HG02798 (cell line): Measurements from ENCODE around the gene CWF19L1.
"Not testable (repeated sequence)": the region's sequence is repeated elsewhere in the genome, so short reads cannot be mapped to it uniquely, and the experiment has no call there.

Experiments
- ATAC-seq: cut with Tn5 transposase; IDR thresholded peaks from one replicate; pipeline ENCODE4 v1.9.1; 2021; ENCODE audit warnings: mild to moderate bottlenecking; ENCODE audit not compliant: unreplicated experiment, poor library complexity

The CWF19L1 gene

GRCh38 chr10:100267239-100268104, at the start of gene CWF19L1:
TSS of gene CWF19L1 (minus strand) at chr10:100267638. CDS start at chr10:100267593, 45 bp downstream.
- ATAC-seq, result peak; percentile 76

DNA sequence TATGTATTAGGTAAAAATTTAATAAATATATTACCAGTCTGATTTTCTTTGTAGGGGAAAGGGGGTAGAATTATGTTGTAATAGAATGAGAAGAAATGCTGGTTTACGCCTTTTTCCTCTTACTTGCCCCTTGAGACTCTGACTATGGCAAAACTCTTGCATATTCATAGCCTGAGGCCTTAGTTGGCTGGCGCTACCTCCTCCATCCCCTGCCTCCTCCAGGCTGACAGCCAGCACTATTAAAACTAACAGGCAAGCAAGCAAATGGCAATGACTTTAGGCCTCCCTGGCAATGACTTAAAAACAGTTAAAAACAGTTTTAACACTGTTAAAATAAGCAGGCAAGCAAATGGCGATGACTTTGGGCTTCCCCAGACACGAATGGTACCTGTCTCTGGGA, 48.2 kb upstream of the CWF19L1 start:
- ATAC-seq, result no peak

DNA sequence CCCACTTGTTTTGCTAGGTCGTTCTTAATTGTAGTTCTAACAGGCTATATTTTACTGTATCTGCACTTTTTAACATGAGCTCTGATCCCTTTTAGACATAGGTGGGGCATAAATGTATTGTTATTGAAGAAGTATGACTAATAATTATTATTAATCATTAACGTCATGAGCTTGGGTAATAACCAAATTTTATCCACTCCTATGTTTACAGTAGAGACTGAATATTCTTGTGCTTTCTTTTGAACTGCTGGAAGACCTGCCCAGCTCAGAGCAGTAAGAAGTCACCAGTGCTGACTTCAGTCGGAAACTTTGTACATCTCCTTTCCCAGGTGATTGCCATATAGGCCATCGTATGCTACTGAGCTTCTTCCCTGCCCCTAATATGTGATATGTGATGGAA, 43.9 kb upstream of the CWF19L1 start:
- no peak for ATAC-seq

DNA sequence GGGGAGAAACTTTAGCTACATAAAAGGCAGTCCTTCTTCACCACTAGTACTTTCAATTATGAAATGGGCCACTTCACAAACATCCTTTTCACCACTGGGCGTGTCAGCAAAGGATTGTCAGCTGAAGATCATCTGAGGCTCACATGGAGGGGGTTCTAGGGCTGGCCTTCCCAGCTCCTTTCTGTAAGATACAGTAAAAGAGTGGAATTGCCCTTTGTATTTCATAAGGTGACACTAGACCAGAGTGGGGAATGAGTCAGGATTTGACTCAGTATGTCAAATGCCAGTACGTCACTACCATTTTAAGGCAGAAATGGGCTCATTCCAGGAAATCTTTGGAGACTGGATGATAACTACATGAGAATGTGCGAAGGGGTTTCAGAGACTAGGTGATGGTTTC, 40.2 kb upstream of the CWF19L1 start:
- ATAC-seq, result no peak

- no peak for ATAC-seq
These were observed 39.4 kb upstream of the CWF19L1 start for GRCh38 chr10:100306861-100307260.

DNA sequence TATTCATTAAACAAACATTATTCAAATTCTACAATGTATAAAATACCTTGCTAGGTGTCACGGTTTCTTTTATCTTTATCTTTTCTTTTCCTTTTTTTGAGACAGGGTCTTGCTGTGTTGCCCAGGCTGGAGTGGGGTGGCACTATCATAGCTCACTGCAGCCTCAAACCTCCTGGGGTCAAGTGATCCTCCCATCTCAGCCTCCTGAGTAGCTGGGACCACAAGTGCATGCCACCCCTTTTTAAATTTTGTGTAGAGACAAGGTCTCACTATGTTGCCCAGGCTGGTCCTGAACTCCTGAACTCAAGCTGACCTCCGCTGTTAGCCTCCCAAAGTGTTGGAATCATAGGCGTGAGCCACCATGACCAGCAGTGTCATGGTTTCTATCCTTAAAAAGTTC, 37.0 kb upstream of the CWF19L1 start:
- ATAC-seq, result no peak

DNA sequence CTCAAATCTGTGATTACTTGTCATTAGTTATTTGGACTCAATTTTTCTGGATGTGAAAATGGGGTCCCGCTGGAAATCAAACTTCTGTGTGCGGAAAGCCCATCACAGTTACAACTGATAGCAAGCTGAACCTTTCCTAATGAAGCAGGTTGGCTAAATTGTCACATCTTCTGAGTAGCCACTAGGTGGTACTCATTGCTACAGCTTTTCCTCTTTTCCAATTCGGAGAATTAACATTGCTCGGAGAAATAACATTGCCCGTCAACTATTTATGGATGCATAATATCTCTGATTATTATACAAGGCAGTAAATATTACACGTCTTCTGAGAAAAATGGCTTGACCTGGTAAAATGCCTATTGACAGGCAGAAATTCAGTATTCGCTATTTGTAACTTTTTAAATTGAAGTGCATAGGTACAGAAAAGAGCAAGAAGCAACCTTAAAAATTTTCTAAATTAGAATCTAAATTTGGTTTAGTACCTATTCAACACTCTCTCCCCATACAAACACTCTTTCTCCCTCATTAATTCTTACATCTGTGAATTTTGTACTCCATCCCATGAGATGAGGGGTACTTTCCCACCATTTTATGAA, 36.4 kb upstream of the CWF19L1 start:
- no peak for ATAC-seq

- not testable (repeated sequence) for ATAC-seq
These were observed 33.7 kb upstream of the CWF19L1 start for GRCh38 chr10:100301123-100301522.

GRCh38 chr10:100297242-100297641, 29.8 kb upstream of the CWF19L1 start:
- no peak for ATAC-seq

DNA sequence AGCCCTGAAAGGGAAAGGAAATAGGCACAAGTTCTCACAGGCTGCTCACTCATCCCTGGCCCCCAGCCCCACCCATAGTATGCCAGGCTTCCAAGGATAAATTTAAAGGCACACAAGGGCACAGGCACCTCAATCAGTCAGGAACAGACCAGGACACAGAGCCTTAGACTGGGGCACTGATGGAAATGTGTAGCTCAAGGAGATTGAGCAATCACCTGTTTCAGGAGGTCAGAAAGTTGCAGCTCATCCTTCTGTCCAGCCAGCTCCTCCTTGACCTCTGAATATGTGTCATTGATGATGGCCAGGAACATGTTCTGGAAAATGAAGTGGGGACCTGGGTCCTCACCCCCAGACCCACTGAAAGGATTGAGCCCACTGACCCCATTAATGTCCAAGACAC, 25.6 kb upstream of the CWF19L1 start:
- no peak for ATAC-seq

GRCh38 chr10:100292300-100292699, 24.9 kb upstream of the CWF19L1 start:
- ATAC-seq, result not testable (repeated sequence)

DNA sequence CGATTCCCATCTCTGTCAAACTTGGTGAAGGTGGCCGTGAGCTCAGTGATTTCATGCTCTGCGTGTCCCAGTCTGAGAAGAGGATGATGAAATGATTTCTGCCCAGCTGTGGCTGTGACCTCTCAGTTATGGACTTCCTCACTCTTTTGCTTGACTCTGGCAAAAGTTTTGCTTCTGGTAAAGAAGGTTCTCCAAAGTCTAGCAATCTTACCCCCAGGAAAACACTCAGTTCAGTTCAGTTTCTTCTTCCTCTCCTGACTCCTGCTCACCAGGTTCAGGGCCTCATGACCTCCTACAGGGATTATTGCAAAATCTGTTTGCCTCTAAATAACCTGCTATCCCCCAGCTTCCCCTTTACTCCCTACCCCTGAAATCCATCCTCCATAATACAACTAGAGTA, 23.9 kb upstream of the CWF19L1 start:
- ATAC-seq, result no peak

- ATAC-seq, result no peak
These were observed 22.2 kb upstream of the CWF19L1 start for GRCh38 chr10:100289641-100290040.

- ATAC-seq, result no peak
These were observed 20.8 kb upstream of the CWF19L1 start for GRCh38 chr10:100288196-100288595.

DNA sequence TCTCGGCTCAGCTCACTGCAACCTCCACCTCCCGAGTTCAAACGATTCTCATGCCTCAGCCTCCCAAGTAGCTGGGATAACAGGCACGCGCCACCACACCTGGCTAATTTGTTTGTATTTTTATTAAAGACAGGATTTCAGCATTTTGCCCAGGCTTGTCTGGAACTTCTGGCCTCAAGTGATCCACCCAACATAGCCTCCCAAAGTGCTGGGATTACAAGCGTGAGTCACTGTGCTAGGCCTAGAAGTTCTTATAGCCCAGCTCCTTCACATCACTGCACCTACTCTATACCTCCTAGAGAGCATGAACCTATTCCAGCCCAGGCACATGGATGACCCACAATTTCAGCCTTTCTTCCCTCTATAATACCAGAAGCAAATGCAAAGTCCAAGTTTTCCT, 20.3 kb upstream of the CWF19L1 start:
- no peak for ATAC-seq

DNA sequence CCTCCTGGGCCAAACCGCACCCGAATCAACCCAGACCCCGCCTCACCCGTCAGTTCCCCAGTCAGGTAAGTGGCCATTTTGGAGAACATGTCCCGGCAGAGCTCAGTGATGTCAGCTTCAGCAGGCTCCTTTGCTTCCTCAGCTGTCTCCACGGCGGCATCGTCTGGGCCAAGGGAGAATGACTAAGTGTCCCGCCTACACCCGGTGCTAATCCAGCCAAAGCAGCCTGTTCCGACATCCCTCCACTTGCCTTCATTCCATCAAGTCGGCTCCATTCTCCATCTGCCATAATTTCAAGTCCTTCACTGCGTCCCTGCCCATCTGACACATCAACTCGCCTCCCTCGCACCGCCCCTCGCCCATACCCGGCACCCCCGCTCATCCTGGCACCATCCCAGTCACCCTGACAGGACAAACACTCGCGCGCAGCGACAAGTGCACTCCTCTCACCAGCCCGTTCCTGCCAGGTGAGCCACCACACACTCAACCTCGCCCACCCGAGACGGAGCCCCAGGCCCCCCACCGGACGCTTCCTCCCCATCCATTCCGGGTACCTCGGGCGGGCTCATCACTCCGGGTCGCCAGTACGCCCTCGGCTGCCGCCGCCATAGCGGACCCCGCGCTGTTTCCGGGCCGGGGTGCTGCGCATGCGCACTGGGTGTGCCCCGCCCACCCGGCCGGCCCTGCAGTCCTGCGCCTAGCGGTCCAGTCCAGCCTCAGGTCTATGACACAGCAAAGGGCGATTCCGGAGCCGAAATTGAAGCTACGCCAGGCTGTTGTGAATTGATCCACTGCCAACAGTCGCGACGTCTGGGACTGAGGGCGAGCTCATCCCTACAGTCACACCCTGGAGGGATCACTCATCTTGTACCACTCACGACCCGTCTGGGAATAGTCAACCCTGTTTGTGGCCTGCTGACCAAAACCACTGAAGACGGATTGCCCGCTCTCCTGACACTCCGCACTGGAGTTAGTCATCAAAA, 18.9 kb upstream of the CWF19L1 start, which contains the start of gene BLOC1S2:
TSS of gene BLOC1S2 (minus strand) at position 630 of the 983 bp plus-strand sequence. CDS start at position 609, 21 bp downstream.
- peak; percentile 93 for ATAC-seq

DNA sequence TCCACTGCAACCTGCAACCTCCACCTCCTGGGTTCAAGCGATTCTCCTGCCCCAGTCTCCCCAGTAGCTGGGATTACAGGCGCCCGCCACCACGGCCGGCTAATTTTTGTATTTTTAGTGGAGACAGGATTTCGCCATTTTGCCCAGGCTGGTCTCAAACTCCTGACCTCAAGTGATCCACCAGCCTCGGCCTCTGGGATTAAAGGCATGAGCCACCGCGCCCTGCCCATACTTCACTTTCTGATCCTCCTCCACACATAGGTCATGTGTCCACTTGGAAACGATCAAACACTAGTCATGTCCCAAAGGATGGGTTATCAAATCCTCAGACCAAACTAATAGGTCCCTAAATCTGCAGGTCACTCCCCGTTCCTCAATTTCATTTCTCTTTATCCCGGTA, 17.9 kb upstream of the CWF19L1 start:
- not testable (repeated sequence) for ATAC-seq

GRCh38 chr10:100282907-100283306, 15.5 kb upstream of the CWF19L1 start:
- no peak for ATAC-seq

DNA sequence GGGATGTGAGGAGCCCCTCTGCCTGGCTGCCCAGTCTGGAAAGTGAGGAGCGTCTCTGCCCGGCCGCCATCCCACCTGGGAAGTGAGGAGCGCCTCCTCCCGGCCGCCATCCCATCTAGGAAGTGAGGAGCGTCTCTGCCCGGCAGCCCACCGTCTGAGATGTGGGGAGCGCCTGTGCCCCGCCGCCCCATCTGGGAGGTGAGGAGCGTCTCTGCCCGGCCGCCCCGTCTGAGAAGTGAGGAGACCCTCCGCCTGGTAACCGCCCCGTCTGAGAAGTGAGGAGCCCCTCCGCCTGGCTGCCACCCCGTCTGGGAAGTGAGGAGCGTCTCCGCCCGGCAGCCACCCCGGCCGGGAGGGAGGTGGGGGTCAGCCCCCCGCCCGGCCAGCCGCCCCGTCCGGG, 9.5 kb upstream of the CWF19L1 start:
- not testable (repeated sequence) for ATAC-seq

- ATAC-seq, result no peak
These were observed 1.5 kb downstream of the CWF19L1 start for GRCh38 chr10:100265821-100266485.
